ENCODE data around the gene KAT2A.

KAT2A gene

GRCh38 chr17:42094375-42095069 lies 26.6 kb downstream of the KAT2A start:
- no peak for DNase-seq (ENCODE audit: low read depth in 2 of 2)

- DNase-seq (ENCODE audit: low read depth in 2 of 2), result no peak
Measured at GRCh38 chr17:42092939-42093338, 28.2 kb downstream of the KAT2A start.

- DNase-seq (ENCODE audit: low read depth in 2 of 2), result no peak
Measured at GRCh38 chr17:42090964-42091790, 30.0 kb downstream of the KAT2A start.

GRCh38 chr17:42088736-42089135 lies 32.4 kb downstream of the KAT2A start:
- no peak for DNase-seq (ENCODE audit: low read depth in 2 of 2)

- DNase-seq (ENCODE audit: low read depth in 2 of 2), result no peak
Measured at GRCh38 chr17:42087736-42088705, 33.1 kb downstream of the KAT2A start.

- DNase-seq (ENCODE audit: low read depth in 2 of 2), result no peak
Measured at GRCh38 chr17:42087042-42087701, 34.0 kb downstream of the KAT2A start.

GRCh38 chr17:42081516-42082129 lies 39.5 kb downstream of the KAT2A start:
- no peak for DNase-seq (ENCODE audit: low read depth in 2 of 2)

GRCh38 chr17:42079541-42079940 lies 41.6 kb downstream of the KAT2A start:
- DNase-seq (ENCODE audit: low read depth in 2 of 2), result no peak

GRCh38 chr17:42078396-42079043 lies 42.6 kb downstream of the KAT2A start:
- DNase-seq (ENCODE audit: low read depth in 2 of 2), result no peak

GRCh38 chr17:42077755-42078154 lies 43.4 kb downstream of the KAT2A start:
- DNase-seq (ENCODE audit: low read depth in 2 of 2), result no peak

- no peak for DNase-seq (ENCODE audit: low read depth in 2 of 2)
Measured at GRCh38 chr17:42076797-42077559, 44.2 kb downstream of the KAT2A start.

- no peak for DNase-seq (ENCODE audit: low read depth in 2 of 2)
Measured at GRCh38 chr17:42075789-42076188, 45.4 kb downstream of the KAT2A start.

GRCh38 chr17:42072323-42073187 lies 48.6 kb downstream of the KAT2A start:
- no peak for DNase-seq (ENCODE audit: low read depth in 2 of 2)

GRCh38 chr17:42071810-42072209 lies 49.4 kb downstream of the KAT2A start:
- no peak for DNase-seq (ENCODE audit: low read depth in 2 of 2)

GRCh38 chr17:42068979-42069378 lies 52.2 kb downstream of the KAT2A start:
- DNase-seq (ENCODE audit: low read depth in 2 of 2), result no peak

- no peak for DNase-seq (ENCODE audit: low read depth in 2 of 2)
Measured at GRCh38 chr17:42067371-42068091, 53.6 kb downstream of the KAT2A start.

- no peak for DNase-seq (ENCODE audit: low read depth in 2 of 2)
Measured at GRCh38 chr17:42065201-42065600, 56.0 kb downstream of the KAT2A start.
